T-helper 1 cell treated with Interleukin-12 subunit alpha and Interleukin-12 subunit beta and Interleukin-4 antibody, amounts not matched to agents 30 μg/mL and 1 μg/mL, for 36 hours (primary cell): ENCODE results near the gene CCDC182.

Experiments
- H3K27ac Mint-ChIP-seq: one replicate; pipeline ENCODE4 v1.8.0; 2021; ENCODE audit warnings: mild to moderate bottlenecking, mixed read lengths
- H3K27me3 Mint-ChIP-seq: one replicate; pipeline ENCODE4 v1.8.0; 2021; ENCODE audit warnings: low read depth, mixed read lengths
- H3K36me3 Mint-ChIP-seq: one replicate; pipeline ENCODE4 v1.8.0; 2021; ENCODE audit warnings: low read depth, mixed read lengths
- H3K4me1 Mint-ChIP-seq: one replicate; pipeline ENCODE4 v1.8.0; 2021; ENCODE audit warnings: low read depth, mixed read lengths
- H3K4me3 Mint-ChIP-seq: one replicate; pipeline ENCODE4 v1.8.0; 2021; ENCODE audit warnings: mild to moderate bottlenecking, moderate library complexity, mixed read lengths
- H3K9me3 Mint-ChIP-seq: one replicate; pipeline ENCODE4 v1.8.0; 2021; ENCODE audit warnings: mixed read lengths

Gene CCDC182

GRCh38 chr17:57706761-57707160, 38.3 kb downstream of the CCDC182 start:
- H3K4me3 Mint-ChIP-seq, result no peak overlapping the region
- H3K27ac Mint-ChIP-seq, result no peak overlapping the region

GRCh38 chr17:57705921-57706695, 39.0 kb downstream of the CCDC182 start:
- peaks cover 24% of the 10 kb centered on the region for H3K27me3 Mint-ChIP-seq
- H3K9me3 Mint-ChIP-seq, result peaks cover 9% of the 10 kb centered on the region
- H3K27ac Mint-ChIP-seq, result no peak overlapping the region
- H3K4me1 Mint-ChIP-seq, result no peaks in the 10 kb centered on the region
- no peak overlapping the region for H3K4me3 Mint-ChIP-seq
- no peaks in the 10 kb centered on the region for H3K36me3 Mint-ChIP-seq

More at GRCh38 chr17:57706761-57707160, 38.3 kb downstream of the CCDC182 start:
- Mint-ChIP-seq H3K4me1 (no peaks in the 10 kb centered on the region), H3K27me3 (peaks cover 30% of the 10 kb centered on the region), H3K9me3 (peaks cover 9% of the 10 kb centered on the region), H3K36me3 (no peaks in the 10 kb centered on the region)

GRCh38 chr17:57704448-57704847, 40.7 kb downstream of the CCDC182 start:
- Mint-ChIP-seq H3K9me3 (peaks cover 4% of the 10 kb centered on the region), H3K36me3 (no peaks in the 10 kb centered on the region), H3K4me1 (peaks cover 1% of the 10 kb centered on the region), H3K4me3 (no peak overlapping the region), H3K27ac (no peak overlapping the region), H3K27me3 (peaks cover 14% of the 10 kb centered on the region)

- Mint-ChIP-seq H3K27me3 (peaks cover 6% of the 10 kb centered on the region), H3K27ac (no peak overlapping the region), H3K4me3 (no peak overlapping the region), H3K4me1 (peaks cover 2% of the 10 kb centered on the region), H3K9me3 (no peaks in the 10 kb centered on the region), H3K36me3 (no peaks in the 10 kb centered on the region)
These were observed 41.8 kb downstream of the CCDC182 start for GRCh38 chr17:57703273-57703672.

GRCh38 chr17:57701124-57701523, 44.0 kb downstream of the CCDC182 start:
- peaks cover 2% of the 10 kb centered on the region for H3K4me1 Mint-ChIP-seq

GRCh38 chr17:57699751-57700219, 45.3 kb downstream of the CCDC182 start:
- Mint-ChIP-seq H3K9me3 (peaks cover 8% of the 10 kb centered on the region), H3K27me3 (no peaks in the 10 kb centered on the region), H3K27ac (no peak overlapping the region), H3K4me1 (peaks cover 2% of the 10 kb centered on the region), H3K36me3 (no peaks in the 10 kb centered on the region), H3K4me3 (no peak overlapping the region)

More at GRCh38 chr17:57701124-57701523, 44.0 kb downstream of the CCDC182 start:
- H3K27ac Mint-ChIP-seq, result peak overlapping the region; percentile 58
- no peaks in the 10 kb centered on the region for H3K36me3 Mint-ChIP-seq
- H3K9me3 Mint-ChIP-seq, result no peaks in the 10 kb centered on the region
- no peak overlapping the region for H3K4me3 Mint-ChIP-seq
- no peaks in the 10 kb centered on the region for H3K27me3 Mint-ChIP-seq

- Mint-ChIP-seq H3K4me3 (no peak overlapping the region), H3K9me3 (peaks cover 17% of the 10 kb centered on the region), H3K4me1 (peaks cover 6% of the 10 kb centered on the region), H3K36me3 (peaks cover 4% of the 10 kb centered on the region), H3K27ac (no peak overlapping the region), H3K27me3 (no peaks in the 10 kb centered on the region)
These were observed 47.0 kb downstream of the CCDC182 start for GRCh38 chr17:57697891-57698711.

GRCh38 chr17:57697197-57697596, 47.9 kb downstream of the CCDC182 start:
- Mint-ChIP-seq H3K4me1 (peaks cover 15% of the 10 kb centered on the region), H3K9me3 (peaks cover 22% of the 10 kb centered on the region), H3K4me3 (no peak overlapping the region), H3K36me3 (peaks cover 11% of the 10 kb centered on the region), H3K27me3 (no peaks in the 10 kb centered on the region), H3K27ac (no peak overlapping the region)

- Mint-ChIP-seq H3K36me3 (peaks cover 11% of the 10 kb centered on the region), H3K9me3 (peaks cover 22% of the 10 kb centered on the region), H3K4me1 (peaks cover 15% of the 10 kb centered on the region), H3K27ac (no peak overlapping the region), H3K27me3 (peaks cover 2% of the 10 kb centered on the region), H3K4me3 (no peak overlapping the region)
These were observed 49.0 kb downstream of the CCDC182 start for GRCh38 chr17:57696050-57696449.
